Panc1 (cell line): Measurements from ENCODE around the gene GNAS-AS1. TPM values are rescaled to one million over a fixed set of nuclear protein-coding genes. Genes with fewer than 3 reads are reported as not detected.

Source experiments
- ATAC-seq: fragments of 200-7000 bp; cut with Tn5 transposase; 2 replicates; pipeline ENCODE4 v1.9.1; 2020; ENCODE audit warnings: mild to moderate bottlenecking, moderate library complexity
- BruUV-seq: library from RNA; stranded (reverse); fragments of 400-500 nt; replicated peaks from 2 replicates; lab custom pipeline; 2021; lab: Mats Ljungman, UMichigan
- CTCF ChIA-PET: fragments of 300-600 bp; sonication (Branson Sonifier 250); formaldehyde crosslinking; loops from one replicate; lab custom pipeline; 2022; ENCODE audit warnings: antibody characterized with exemption; lab: Charles Lee
- POLR2A ChIA-PET: fragments of 300-600 bp; sonication (Branson Sonifier 250); formaldehyde crosslinking; loops from one replicate; lab custom pipeline; 2022; ENCODE audit warnings: antibody characterized with exemption; lab: Charles Lee
- DNase-seq: peaks from one replicate; pipeline ENCODE4 v3.0.0-alpha.2; 2010; ENCODE audit warnings: low read depth, low spot score
- H3K27ac ChIP-seq: 2 replicates; pipeline ENCODE4 v1.5.1; 2011; ENCODE audit warnings: mild to moderate bottlenecking, low read length, inconsistent platforms
- H3K27me3 ChIP-seq: fragments of 200-500 bp; sonication (Bioruptor generic); 2 replicates; pipeline ENCODE4 v1.6.0; 2014; ENCODE audit warnings: low read length, inconsistent platforms; ENCODE audit not compliant: control insufficient read depth, insufficient read depth
- H3K36me3 ChIP-seq: fragments of 200-500 bp; sonication (Bioruptor generic); 2 replicates; pipeline ENCODE4 v1.5.1; 2014; ENCODE audit warnings: inconsistent platforms, mild to moderate bottlenecking, low read length, moderate library complexity; ENCODE audit not compliant: control insufficient read depth, insufficient read depth
- H3K4me1 ChIP-seq: 2 replicates; pipeline ENCODE4 v1.5.1; 2011; ENCODE audit warnings: inconsistent platforms, mild to moderate bottlenecking, low read length, moderate library complexity; ENCODE audit not compliant: control insufficient read depth, insufficient read depth
- H3K4me3 ChIP-seq, 2 experiments: 2 replicates each; pipeline ENCODE4 v1.5.1; 2011 to 2012; ENCODE audit warnings: low read depth in 2 of 2, low read length in 2 of 2, mild to moderate bottlenecking in 2 of 2, inconsistent platforms in 1 of 2, moderate library complexity in 1 of 2
- H3K9me3 ChIP-seq: fragments of 200-500 bp; sonication (Bioruptor generic); 2 replicates; pipeline ENCODE4 v1.5.1; 2014; ENCODE audit warnings: low read depth, mild to moderate bottlenecking, inconsistent platforms, low read length, moderate library complexity; ENCODE audit not compliant: control insufficient read depth, insufficient read depth
- CTCF ChIP-seq: fragments of 450-650 bp; IDR thresholded peaks from 2 replicates; pipeline ENCODE4 v1.5.1; 2017; ENCODE audit warnings: mild to moderate bottlenecking
- POLR2AphosphoS5 ChIP-seq: IDR thresholded peaks from 2 replicates; pipeline ENCODE4 v1.6.1; 2012; ENCODE audit warnings: mild to moderate bottlenecking, low read depth, low read length, moderate library complexity
- REST ChIP-seq, 2 experiments: IDR thresholded peaks; 2 replicates each; pipeline ENCODE4 v1.6.1; 2011 to 2012; ENCODE audit warnings: low read depth in 2 of 2, control low read depth in 1 of 2, low read length in 1 of 2, mild to moderate bottlenecking in 1 of 2, moderate library complexity in 1 of 2; ENCODE audit not compliant: insufficient read depth in 1 of 2
- SIN3A ChIP-seq: IDR thresholded peaks from 2 replicates; pipeline ENCODE4 v1.6.1; 2012; ENCODE audit warnings: low read depth, mild to moderate bottlenecking, low read length, moderate library complexity, borderline replicate concordance; ENCODE audit not compliant: insufficient read depth
- TCF7L2 ChIP-seq: IDR thresholded peaks from 2 replicates; pipeline ENCODE4 v1.6.1; 2011; ENCODE audit warnings: mild to moderate bottlenecking, low read depth, low read length, inconsistent platforms
- in situ Hi-C: cut with HindIII; loops from 2 replicates; pipeline ENCODE4 v1.10.0; 2016; ENCODE audit warnings: low sequenced_read_pairs, low pct_unique_long_range_greater_than_20kb
- intact Hi-C: fragments of 100-400 bp; cut with micrococcal nuclease; formaldehyde crosslinking; loops from one replicate; pipeline ENCODE4 v1.10.0; 2022; ENCODE audit not compliant: unreplicated experiment
- total RNA-seq: library from RNA; stranded (reverse); gene quantifications from one replicate; pipeline ENCODE4 v1.2.1, GENCODE V29; 2021; ENCODE audit not compliant: unreplicated experiment

The GNAS-AS1 gene
- total RNA-seq, 1 experiment from 2014 or later: not detected

DNA sequence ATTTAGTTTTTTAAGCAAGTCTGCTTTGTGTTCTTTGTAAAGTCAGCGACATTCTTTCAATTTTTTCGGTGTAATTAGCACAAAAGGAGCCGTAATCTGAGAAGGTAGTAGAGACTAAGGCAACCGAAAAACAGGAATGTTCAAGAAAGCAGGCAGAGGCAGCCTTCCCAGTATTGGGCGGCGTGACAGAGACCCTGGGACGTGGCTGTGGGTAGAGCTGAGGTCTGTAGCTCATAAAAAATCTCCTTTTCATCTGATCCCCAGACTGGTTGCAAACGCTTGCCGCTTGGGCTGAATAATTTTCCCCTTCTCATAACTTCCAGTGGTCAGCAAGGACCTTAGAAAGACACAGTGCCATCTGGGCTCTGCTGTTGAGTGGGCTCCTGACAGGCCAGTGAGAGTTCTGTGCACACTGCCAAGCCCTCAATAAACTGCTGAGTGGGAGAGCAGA is 32.6 kb upstream of the GNAS-AS1 start:
- TF ChIP-seq TCF7L2 (no peak), SIN3A (no peak), REST (IDR thresholded peaks at IDR 0.05; ENCODE audit: insufficient read depth in 1 of 2, low read depth in 2 of 2, low read length in 1 of 2) (no peak), CTCF (no peak), POLR2AphosphoS5 (no peak)
- Histone ChIP-seq H3K4me3 (no peak overlapping the region), H3K4me1 (no peaks in the 10 kb centered on the region), H3K9me3 (no peaks in the 10 kb centered on the region), H3K27me3 (no peaks in the 10 kb centered on the region; the same call in 1 of the 2 replicates), H3K27ac (no peak overlapping the region), H3K36me3 (no peaks in the 10 kb centered on the region; the same call in 1 of the 2 replicates)
- intact Hi-C loops (no loop called here), in situ Hi-C loops (no loop called here)
- CTCF ChIA-PET: no interaction called here
- ATAC-seq: no peak
- POLR2A ChIA-PET: no interaction called here
- no TSS peak for BruUV-seq
- no peak for DNase-seq

GRCh38 chr20:58882704-58883089 is 32.0 kb upstream of the GNAS-AS1 start:
- POLR2A ChIA-PET: interaction anchor here (0.6 kb wide), 1 partner anchor 343 kb away, joined by 3 read pairs; no protein-coding TSS in a partner anchor
- in situ Hi-C loops (no loop called here), intact Hi-C loops (no loop called here)

More at GRCh38 chr20:58882704-58883089, 32.0 kb upstream of the GNAS-AS1 start:
- no TSS peak for BruUV-seq
- Histone ChIP-seq H3K27ac (no peak overlapping the region), H3K36me3 (no peaks in the 10 kb centered on the region; the same call in 1 of the 2 replicates), H3K9me3 (no peaks in the 10 kb centered on the region), H3K4me3 (no peak overlapping the region), H3K27me3 (no peaks in the 10 kb centered on the region; the same call in 1 of the 2 replicates), H3K4me1 (no peaks in the 10 kb centered on the region)
- no peak for ATAC-seq
- CTCF ChIA-PET: no interaction called here
- no peak for TF ChIP-seq CTCF
- TF ChIP-seq POLR2AphosphoS5: no peak
- TF ChIP-seq SIN3A: no peak
- no peak for TF ChIP-seq REST (IDR thresholded peaks at IDR 0.05; ENCODE audit: insufficient read depth in 1 of 2, low read depth in 2 of 2, low read length in 1 of 2)
- no peak for TF ChIP-seq TCF7L2
- DNase-seq: no peak
